Measurements from ENCODE around the gene TMCO1. TPM values are rescaled to one million over a fixed set of nuclear protein-coding genes. Genes with fewer than 3 reads are reported as not detected.

The TMCO1 gene
- total RNA-seq, 2 experiments from 2014 or later = 25.7 to 27.4 TPM

DNA sequence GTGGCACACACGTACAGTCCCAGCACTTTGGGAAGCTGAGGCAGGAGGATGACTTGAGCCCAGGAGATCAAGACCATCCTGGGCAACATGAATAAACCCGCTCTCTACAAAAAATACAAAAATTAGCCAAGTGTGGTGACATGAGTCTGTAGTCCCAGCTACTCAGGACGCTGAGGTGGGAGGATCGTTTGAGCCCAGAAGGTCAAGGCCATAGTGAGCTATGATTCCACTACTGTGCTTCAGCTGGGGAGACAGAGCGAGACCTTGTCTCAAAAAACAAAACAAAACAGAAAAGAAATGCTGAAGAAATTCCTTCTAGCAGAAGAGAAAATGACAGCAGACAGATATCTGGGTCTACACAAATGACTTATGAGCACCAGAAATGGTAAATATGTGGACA, 80.6 kb downstream of the TMCO1 start:
- CTCF ChIA-PET = interaction anchor here (1.2 kb wide), 1 partner anchor 10 kb away, joined by 4 read pairs; the partner anchor contains the start of gene ALDH9A1

DNA sequence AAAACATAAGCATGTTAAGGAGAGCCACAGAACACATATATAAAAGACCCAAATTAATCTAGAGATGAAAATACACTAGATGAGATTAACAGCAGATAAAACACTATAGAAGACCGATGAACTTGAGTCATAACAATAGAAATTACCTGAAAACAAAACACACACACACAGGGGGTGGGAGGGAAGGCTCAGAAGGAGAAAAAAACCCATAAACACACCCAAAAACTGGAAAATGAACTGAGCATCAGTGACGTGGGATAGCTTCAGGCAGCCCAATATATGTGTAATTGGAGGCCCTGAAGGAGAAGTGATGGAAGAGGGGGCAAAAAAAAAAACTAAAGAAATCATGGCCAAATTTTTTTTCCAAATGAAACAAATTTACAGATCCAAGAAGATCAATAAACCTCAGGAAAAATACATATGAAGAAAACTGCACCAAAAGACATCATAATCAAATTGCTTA, 81.7 kb downstream of the TMCO1 start:
- DNase-seq (no peak), ATAC-seq (ENCODE audit: poor library complexity) (no peak)
- Mint-ChIP-seq H3K36me3 (ENCODE audit: low read depth) (peaks cover 92% of the 10 kb centered on the region), H3K4me1 (ENCODE audit: low read depth) (peaks cover 61% of the 10 kb centered on the region), H3K27ac (peak overlapping the region; percentile 60), H3K9me3 (peaks cover 4% of the 10 kb centered on the region), H3K4me3 (peak overlapping the region; percentile 30), H3K27me3 (no peaks in the 10 kb centered on the region)
- no peak overlapping the region for H3K27ac ChIP-seq (ENCODE audit: low read depth in 1 of 2, low read length in 2 of 2)
- ChIA-PET POLR2A (no interaction called here), CTCF (interaction anchor here (1.2 kb wide), 1 partner anchor 11 kb away, joined by 4 read pairs; the partner anchor contains the start of gene ALDH9A1)
- H3K27me3 ChIP-seq (ENCODE audit: control insufficient read depth in 1 of 2, insufficient read depth in 2 of 2, low read length in 2 of 2) = no peaks in the 10 kb centered on the region
- TF ChIP-seq, protein P1, sequence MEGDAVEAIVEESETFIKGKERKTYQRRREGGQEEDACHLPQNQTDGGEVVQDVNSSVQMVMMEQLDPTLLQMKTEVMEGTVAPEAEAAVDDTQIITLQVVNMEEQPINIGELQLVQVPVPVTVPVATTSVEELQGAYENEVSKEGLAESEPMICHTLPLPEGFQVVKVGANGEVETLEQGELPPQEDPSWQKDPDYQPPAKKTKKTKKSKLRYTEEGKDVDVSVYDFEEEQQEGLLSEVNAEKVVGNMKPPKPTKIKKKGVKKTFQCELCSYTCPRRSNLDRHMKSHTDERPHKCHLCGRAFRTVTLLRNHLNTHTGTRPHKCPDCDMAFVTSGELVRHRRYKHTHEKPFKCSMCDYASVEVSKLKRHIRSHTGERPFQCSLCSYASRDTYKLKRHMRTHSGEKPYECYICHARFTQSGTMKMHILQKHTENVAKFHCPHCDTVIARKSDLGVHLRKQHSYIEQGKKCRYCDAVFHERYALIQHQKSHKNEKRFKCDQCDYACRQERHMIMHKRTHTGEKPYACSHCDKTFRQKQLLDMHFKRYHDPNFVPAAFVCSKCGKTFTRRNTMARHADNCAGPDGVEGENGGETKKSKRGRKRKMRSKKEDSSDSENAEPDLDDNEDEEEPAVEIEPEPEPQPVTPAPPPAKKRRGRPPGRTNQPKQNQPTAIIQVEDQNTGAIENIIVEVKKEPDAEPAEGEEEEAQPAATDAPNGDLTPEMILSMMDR (IDR thresholded peaks at IDR 0.05) = no peak
- no peak overlapping the region for H3K4me3 ChIP-seq (ENCODE audit: low read length)
- H3K36me3 ChIP-seq (ENCODE audit: insufficient read depth, low read length) = peaks cover 33% of the 10 kb centered on the region
- peaks cover 12% of the 10 kb centered on the region for H3K4me1 ChIP-seq (ENCODE audit: insufficient read depth, low read length)
- H3K9me3 ChIP-seq (ENCODE audit: control insufficient read depth in 1 of 2, insufficient read depth in 1 of 2, low read length in 2 of 2) = no peaks in the 10 kb centered on the region
- intact Hi-C loops (cut with DNase I, micrococcal nuclease) = no loop called here

More for the DNA sequence above, 80.6 kb downstream of the TMCO1 start:
- H3K36me3 Mint-ChIP-seq (ENCODE audit: low read depth) = peaks cover 88% of the 10 kb centered on the region
- DNase-seq = no peak
- Histone ChIP-seq H3K27me3 (ENCODE audit: control insufficient read depth in 1 of 2, insufficient read depth in 2 of 2, low read length in 2 of 2) (no peaks in the 10 kb centered on the region), H3K9me3 (ENCODE audit: control insufficient read depth in 1 of 2, insufficient read depth in 1 of 2, low read length in 2 of 2) (no peaks in the 10 kb centered on the region), H3K36me3 (ENCODE audit: insufficient read depth, low read length) (peaks cover 22% of the 10 kb centered on the region), H3K4me3 (ENCODE audit: low read length) (no peak overlapping the region), H3K27ac (ENCODE audit: low read depth in 1 of 2, low read length in 2 of 2) (no peak overlapping the region), H3K4me1 (ENCODE audit: insufficient read depth, low read length) (peaks cover 12% of the 10 kb centered on the region)
- TF ChIP-seq, protein P1 (IDR thresholded peaks at IDR 0.05) = no peak
- H3K27me3 Mint-ChIP-seq = no peaks in the 10 kb centered on the region
- H3K4me1 Mint-ChIP-seq (ENCODE audit: low read depth) = peaks cover 63% of the 10 kb centered on the region
- no peak overlapping the region for H3K27ac Mint-ChIP-seq
- intact Hi-C loops (cut with DNase I, micrococcal nuclease) = no loop called here
- no peak overlapping the region for H3K4me3 Mint-ChIP-seq
- no peak for ATAC-seq (ENCODE audit: poor library complexity)
- H3K9me3 Mint-ChIP-seq = peaks cover 4% of the 10 kb centered on the region
- POLR2A ChIA-PET = no interaction called here

DNA sequence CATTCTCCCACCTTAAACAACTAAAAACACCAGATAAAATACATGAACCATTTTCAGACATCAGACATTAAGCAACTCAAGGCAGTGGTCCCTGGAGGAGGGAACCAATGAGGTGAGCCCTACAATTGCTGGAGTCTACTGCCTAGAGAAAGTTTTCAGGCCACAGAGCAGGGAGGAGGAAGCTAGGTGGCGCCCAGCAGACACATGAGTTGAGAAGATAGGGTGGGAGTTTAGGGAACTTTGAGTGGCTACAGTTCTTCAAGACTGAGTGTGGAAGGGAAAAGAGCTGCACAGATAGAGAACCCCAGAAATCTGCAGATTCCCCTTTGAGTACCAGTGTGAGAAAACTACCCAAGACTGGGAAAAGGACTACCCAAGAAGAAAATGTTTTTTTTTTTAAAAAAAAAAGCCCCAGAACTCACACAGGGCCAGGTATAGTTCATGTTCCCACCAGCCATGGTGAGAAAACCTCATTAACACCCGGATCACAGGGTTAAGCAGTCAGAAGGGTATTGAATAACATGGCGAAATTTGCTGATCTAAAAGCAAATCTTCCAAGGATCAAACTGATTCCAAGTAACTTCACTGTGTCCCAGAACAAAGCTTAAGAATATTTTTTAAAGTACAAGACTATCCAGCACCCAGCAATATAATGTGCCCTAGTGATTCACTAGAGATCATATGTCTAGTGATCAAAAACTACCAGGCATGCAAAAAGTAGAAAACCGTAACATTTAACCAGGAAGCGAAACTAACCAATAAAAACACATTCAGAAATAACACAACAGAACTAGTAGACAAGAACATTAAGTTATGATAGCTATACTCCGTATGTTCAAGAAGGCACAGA, 82.3 kb downstream of the TMCO1 start:
- ChIA-PET CTCF (no interaction called here), POLR2A (interaction anchor here (1.4 to 2.6 kb wide), 2 partner anchors 12 to 33 kb away, joined by 4 to 13 read pairs; partner anchors contain the start of gene ALDH9A1)
- TF ChIP-seq, protein P1 (IDR thresholded peaks at IDR 0.05) = no peak
- no peaks in the 10 kb centered on the region for H3K9me3 ChIP-seq (ENCODE audit: control insufficient read depth in 1 of 2, insufficient read depth in 1 of 2, low read length in 2 of 2)
- DNase-seq (peak in 2 of 14 experiments; percentile 18 to 33), ATAC-seq (ENCODE audit: poor library complexity) (no peak)
- peaks cover 54% of the 10 kb centered on the region for H3K4me1 Mint-ChIP-seq (ENCODE audit: low read depth)
- H3K4me3 Mint-ChIP-seq = peak overlapping the region; percentile 30
- no peak overlapping the region for H3K4me3 ChIP-seq (ENCODE audit: low read length)
- no peaks in the 10 kb centered on the region for H3K27me3 ChIP-seq (ENCODE audit: control insufficient read depth in 1 of 2, insufficient read depth in 2 of 2, low read length in 2 of 2)
- H3K36me3 Mint-ChIP-seq (ENCODE audit: low read depth) = peaks cover 92% of the 10 kb centered on the region
- intact Hi-C loops (cut with DNase I, micrococcal nuclease) = no loop called here
- H3K9me3 Mint-ChIP-seq = peaks cover 4% of the 10 kb centered on the region
- no peak overlapping the region for H3K27ac ChIP-seq (ENCODE audit: low read depth in 1 of 2, low read length in 2 of 2)
- H3K27me3 Mint-ChIP-seq = no peaks in the 10 kb centered on the region
- H3K27ac Mint-ChIP-seq = peak overlapping the region; percentile 62
- H3K4me1 ChIP-seq (ENCODE audit: insufficient read depth, low read length) = peaks cover 11% of the 10 kb centered on the region
- peaks cover 39% of the 10 kb centered on the region for H3K36me3 ChIP-seq (ENCODE audit: insufficient read depth, low read length)

Data from CD4-positive, alpha-beta T cell (primary cell).